Measurements from ENCODE around the gene FHL2. TPM values are rescaled to one million over a fixed set of nuclear protein-coding genes. Genes with fewer than 3 reads are reported as not detected.

FHL2 gene
- total and polyA plus RNA-seq, 4 donors: 3.9 to 9.0 (median 6.5) TPM

DNA sequence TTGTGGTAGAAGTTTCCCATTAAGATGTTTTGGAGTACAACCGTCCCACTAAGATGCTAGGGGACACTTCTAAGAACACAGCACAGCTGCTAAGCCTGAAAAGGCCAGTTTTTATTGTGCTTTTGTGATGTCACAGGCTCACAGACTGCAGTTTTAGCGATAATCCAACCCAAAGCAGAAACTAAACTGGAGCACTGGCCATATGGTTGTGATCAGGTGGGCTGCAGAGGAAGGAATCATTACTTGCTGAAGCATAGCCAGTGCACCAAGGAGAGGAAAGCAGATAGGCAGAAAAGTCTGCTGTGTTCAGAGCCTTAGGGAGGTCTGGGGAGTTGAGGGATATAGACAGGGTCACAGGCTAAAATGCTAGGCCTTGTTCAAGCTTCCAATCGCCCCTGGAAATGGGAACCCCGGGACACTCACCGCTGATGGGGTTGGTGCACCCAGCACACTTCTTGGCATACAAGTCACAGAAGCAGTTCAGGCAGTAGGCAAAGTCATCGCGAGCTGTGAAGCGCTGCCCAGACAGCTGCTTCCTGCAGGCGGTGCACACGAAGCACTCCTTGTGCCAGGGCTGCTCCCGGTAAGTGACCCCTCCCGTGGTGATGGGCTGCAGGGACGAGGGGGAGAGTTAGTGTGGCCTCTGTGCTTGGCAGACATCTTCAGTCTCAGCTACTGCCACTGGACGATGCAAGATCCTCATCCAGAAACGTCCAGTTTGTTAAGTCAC, 35.8 kb downstream of the FHL2 start:
- Histone ChIP-seq H3K36me3 (ENCODE audit: control insufficient read depth in 4 of 4, insufficient read depth in 3 of 4, low read depth in 1 of 4, low read length in 3 of 4) (peaks cover 0 to 2% (median 2%) of the 10 kb centered on the region in 4 donors), H3K9me3 (ENCODE audit: control insufficient read depth in 4 of 4, low read length in 3 of 4) (no peaks in the 10 kb centered on the region), H3K27me3 (ENCODE audit: control insufficient read depth in 4 of 4, insufficient read depth in 4 of 4, low read length in 3 of 4) (no peaks in the 10 kb centered on the region), H3K4me3 (ENCODE audit: low read depth in 1 of 3, low read length in 3 of 3) (no peak overlapping the region), H3K27ac (ENCODE audit: low read depth in 1 of 2, low read length in 2 of 2) (no peak overlapping the region), H3K4me1 (ENCODE audit: control insufficient read depth in 4 of 4, insufficient read depth in 4 of 4, low read length in 3 of 4) (peaks cover 0 to 9% (median 6%) of the 10 kb centered on the region in 4 donors), H3K9ac (ENCODE audit: low read depth in 1 of 2, low read length in 2 of 2) (no peak overlapping the region)
- 75% methylated on average over 15 of the region's 15 CpGs for WGBS
- TF ChIP-seq, protein P1, sequence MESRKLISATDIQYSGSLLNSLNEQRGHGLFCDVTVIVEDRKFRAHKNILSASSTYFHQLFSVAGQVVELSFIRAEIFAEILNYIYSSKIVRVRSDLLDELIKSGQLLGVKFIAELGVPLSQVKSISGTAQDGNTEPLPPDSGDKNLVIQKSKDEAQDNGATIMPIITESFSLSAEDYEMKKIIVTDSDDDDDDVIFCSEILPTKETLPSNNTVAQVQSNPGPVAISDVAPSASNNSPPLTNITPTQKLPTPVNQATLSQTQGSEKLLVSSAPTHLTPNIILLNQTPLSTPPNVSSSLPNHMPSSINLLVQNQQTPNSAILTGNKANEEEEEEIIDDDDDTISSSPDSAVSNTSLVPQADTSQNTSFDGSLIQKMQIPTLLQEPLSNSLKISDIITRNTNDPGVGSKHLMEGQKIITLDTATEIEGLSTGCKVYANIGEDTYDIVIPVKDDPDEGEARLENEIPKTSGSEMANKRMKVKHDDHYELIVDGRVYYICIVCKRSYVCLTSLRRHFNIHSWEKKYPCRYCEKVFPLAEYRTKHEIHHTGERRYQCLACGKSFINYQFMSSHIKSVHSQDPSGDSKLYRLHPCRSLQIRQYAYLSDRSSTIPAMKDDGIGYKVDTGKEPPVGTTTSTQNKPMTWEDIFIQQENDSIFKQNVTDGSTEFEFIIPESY (IDR thresholded peaks at IDR 0.05): no peak
- TF ChIP-seq TAF1 (conservative IDR thresholded peaks at IDR 0.05): no peak
- no peak for TF ChIP-seq RXRA (IDR thresholded peaks at IDR 0.05)
- no peak for TF ChIP-seq NR2F2 (IDR thresholded peaks at IDR 0.05)
- no peak for TF ChIP-seq EGR1 (IDR thresholded peaks at IDR 0.05; ENCODE audit: low read depth in 2 of 2)
- no peak for TF ChIP-seq FOXA1 (IDR thresholded peaks at IDR 0.05)
- no peak for TF ChIP-seq HNF4G (IDR thresholded peaks at IDR 0.05)
- no peak for TF ChIP-seq SP1 (IDR thresholded peaks at IDR 0.05)
- no peak for DNase-seq (ENCODE audit: low spot score)

DNA sequence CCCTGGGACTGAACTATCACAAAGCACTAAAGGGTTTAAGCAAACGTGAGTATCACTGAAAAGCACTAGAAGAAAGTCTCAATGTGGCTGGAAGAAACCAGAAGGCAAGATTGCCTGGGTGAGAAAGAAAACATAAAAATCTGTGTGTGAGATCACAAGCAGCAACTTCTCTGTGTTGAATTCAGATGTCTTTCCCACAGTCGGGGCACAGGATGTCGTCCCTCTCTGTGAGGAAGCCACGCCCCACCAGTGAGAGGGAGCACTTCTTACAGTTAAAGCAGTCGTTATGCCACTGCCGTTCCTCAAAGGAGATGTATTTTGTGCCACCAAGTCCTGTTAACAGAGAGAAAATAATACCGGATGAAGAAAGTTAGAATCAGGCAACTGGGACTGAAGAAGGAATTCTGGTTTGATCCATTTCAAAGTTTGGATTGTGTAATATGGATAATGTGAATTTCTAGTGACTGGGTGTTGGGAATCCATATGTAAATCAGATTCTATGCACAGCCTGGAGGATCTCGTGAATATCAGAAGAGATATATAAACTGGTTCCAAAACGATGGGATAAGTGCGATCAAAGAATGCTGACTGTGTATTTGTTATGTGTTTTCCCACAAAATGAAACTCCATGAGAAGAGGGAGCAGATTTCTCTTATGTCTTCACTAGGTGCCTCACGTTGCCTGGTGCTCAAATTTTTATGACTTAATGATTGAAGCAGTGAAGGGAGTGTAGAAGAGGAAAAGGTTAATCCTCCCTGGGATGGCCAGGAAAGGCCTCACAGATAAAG, 37.6 kb downstream of the FHL2 start:
- Histone ChIP-seq H3K27me3 (ENCODE audit: control insufficient read depth in 4 of 4, insufficient read depth in 4 of 4, low read length in 3 of 4) (no peaks in the 10 kb centered on the region), H3K9me3 (ENCODE audit: control insufficient read depth in 4 of 4, low read length in 3 of 4) (no peaks in the 10 kb centered on the region), H3K27ac (ENCODE audit: low read depth in 1 of 2, low read length in 2 of 2) (no peak overlapping the region), H3K4me3 (ENCODE audit: low read depth in 1 of 3, low read length in 3 of 3) (no peak overlapping the region), H3K9ac (ENCODE audit: low read depth in 1 of 2, low read length in 2 of 2) (no peak overlapping the region), H3K4me1 (ENCODE audit: control insufficient read depth in 4 of 4, insufficient read depth in 4 of 4, low read length in 3 of 4) (peaks cover 0 to 10% (median 6%) of the 10 kb centered on the region in 4 donors), H3K36me3 (ENCODE audit: control insufficient read depth in 4 of 4, insufficient read depth in 3 of 4, low read depth in 1 of 4, low read length in 3 of 4) (peaks cover 2 to 8% (median 5%) of the 10 kb centered on the region in 4 donors)
- 75% methylated on average over 11 of the region's 11 CpGs for WGBS
- TF ChIP-seq NR2F2 (IDR thresholded peaks at IDR 0.05): no peak
- TF ChIP-seq JUND (IDR thresholded peaks at IDR 0.05): no peak
- TF ChIP-seq, protein P2, sequence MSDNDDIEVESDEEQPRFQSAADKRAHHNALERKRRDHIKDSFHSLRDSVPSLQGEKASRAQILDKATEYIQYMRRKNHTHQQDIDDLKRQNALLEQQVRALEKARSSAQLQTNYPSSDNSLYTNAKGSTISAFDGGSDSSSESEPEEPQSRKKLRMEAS (IDR thresholded peaks at IDR 0.05): no peak
- TF ChIP-seq, protein P1 (IDR thresholded peaks at IDR 0.05): no peak
- TF ChIP-seq EGR1 (IDR thresholded peaks at IDR 0.05; ENCODE audit: low read depth in 2 of 2): no peak
- TF ChIP-seq FOXA2 (IDR thresholded peaks at IDR 0.05): no peak
- TF ChIP-seq YY1 (IDR thresholded peaks at IDR 0.05): no peak
- TF ChIP-seq, protein P3, sequence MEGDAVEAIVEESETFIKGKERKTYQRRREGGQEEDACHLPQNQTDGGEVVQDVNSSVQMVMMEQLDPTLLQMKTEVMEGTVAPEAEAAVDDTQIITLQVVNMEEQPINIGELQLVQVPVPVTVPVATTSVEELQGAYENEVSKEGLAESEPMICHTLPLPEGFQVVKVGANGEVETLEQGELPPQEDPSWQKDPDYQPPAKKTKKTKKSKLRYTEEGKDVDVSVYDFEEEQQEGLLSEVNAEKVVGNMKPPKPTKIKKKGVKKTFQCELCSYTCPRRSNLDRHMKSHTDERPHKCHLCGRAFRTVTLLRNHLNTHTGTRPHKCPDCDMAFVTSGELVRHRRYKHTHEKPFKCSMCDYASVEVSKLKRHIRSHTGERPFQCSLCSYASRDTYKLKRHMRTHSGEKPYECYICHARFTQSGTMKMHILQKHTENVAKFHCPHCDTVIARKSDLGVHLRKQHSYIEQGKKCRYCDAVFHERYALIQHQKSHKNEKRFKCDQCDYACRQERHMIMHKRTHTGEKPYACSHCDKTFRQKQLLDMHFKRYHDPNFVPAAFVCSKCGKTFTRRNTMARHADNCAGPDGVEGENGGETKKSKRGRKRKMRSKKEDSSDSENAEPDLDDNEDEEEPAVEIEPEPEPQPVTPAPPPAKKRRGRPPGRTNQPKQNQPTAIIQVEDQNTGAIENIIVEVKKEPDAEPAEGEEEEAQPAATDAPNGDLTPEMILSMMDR (IDR thresholded peaks at IDR 0.05; ENCODE audit: low read depth, low read length, missing input control): no peak
- no peak for TF ChIP-seq SP1 (IDR thresholded peaks at IDR 0.05)
- DNase-seq (ENCODE audit: low spot score): no peak
